GM18909 (cell line): Measurements from ENCODE around the gene DOK4.
"Not testable (repeated sequence)": the region's sequence is repeated elsewhere in the genome, so short reads cannot be mapped to it uniquely, and the experiment has no call there.

Source experiments
- ATAC-seq: cut with Tn5 transposase; IDR thresholded peaks from one replicate; pipeline ENCODE4 v1.9.1; 2021; ENCODE audit warnings: mild to moderate bottlenecking; ENCODE audit not compliant: unreplicated experiment, poor library complexity

Gene DOK4

GRCh38 chr16:57462209-57462977, 23.9 kb downstream of the DOK4 start, which contains the start of gene POLR2C:
Gene POLR2C (plus strand): TSS chr16:57462679. CDS start chr16:57462725, 46 bp downstream.
- peak; percentile 84 for ATAC-seq

GRCh38 chr16:57452021-57452420, 34.3 kb downstream of the DOK4 start:
- ATAC-seq = no peak

DNA sequence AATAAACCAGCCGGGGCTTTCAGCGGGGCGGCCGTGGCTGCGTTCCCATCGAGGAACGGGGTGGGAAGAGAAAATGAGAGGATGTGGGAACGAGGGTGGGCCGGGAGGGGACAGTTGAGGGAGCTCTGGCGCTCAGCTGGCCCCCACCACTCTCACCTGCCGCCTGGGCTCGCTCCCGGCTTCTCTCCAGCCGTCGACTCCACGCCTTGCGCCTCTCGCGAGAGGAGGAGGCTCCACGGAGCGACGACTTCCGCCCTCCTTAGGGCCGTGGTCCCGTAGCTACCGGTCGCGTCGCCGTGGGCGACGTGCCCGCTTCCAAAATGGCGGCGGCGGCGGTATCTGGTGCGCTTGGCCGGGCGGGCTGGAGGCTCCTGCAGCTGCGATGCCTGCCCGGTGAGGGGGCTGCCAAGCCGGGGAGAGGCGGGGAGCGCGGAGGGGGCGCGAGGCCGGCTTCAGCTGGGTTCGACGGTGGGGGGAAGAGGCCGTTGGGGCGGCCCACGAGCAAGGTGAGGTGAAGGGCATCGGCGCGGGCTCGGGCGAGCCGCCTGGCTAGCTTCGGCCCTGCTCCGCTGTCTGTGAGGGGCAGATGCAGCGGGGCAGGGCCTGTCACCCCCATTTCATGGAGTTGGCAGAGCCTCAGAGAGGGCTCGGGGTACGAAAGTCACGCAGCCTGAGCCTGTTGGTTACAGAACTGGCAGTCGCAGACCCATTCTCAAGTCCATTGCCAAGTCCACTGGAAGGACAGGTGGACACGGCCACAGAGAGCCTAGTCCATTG, 38.9 kb downstream of the DOK4 start, which contains the start of the genes CIAPIN1 and COQ9:
CIAPIN1 (minus strand) TSS at position 200 of the 777 bp plus-strand sequence. CDS start 6,457 bp downstream, outside the sequence.
COQ9 (plus strand) TSS at position 294 of the 777 bp plus-strand sequence; CDS start at position 321, 27 bp downstream.
- peak; percentile 98 for ATAC-seq

- ATAC-seq = peak; percentile 42
Observed at GRCh38 chr16:57446531-57447185, 39.6 kb downstream of the DOK4 start.

- ATAC-seq = no peak
Observed at GRCh38 chr16:57445510-57445909, 40.8 kb downstream of the DOK4 start.

- no peak for ATAC-seq
Observed at GRCh38 chr16:57444711-57445110, 41.6 kb downstream of the DOK4 start.

GRCh38 chr16:57440551-57440950, 45.7 kb downstream of the DOK4 start:
- not testable (repeated sequence) for ATAC-seq

DNA sequence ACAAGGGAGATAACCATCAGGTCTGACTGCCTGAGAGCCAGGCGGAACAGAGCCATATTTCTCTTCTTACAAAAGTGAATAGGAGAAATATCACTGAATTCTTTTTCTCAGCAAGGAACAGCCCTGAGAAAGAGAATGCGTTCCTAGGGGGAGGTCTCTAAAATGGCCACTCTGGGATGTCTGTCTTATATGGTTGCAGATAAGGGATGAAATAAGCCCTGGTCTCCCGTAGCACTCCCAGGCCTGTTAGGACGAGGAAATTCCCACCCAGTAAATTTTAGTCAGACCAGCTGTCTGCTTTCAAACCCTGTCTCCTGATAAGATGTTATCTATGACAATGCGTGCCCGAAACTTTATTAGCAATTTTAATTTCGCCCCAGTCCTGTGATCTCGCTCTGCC, 46.3 kb downstream of the DOK4 start:
- not testable (repeated sequence) for ATAC-seq

- no peak for ATAC-seq
Observed at GRCh38 chr16:57435838-57436237, 50.5 kb downstream of the DOK4 start.

DNA sequence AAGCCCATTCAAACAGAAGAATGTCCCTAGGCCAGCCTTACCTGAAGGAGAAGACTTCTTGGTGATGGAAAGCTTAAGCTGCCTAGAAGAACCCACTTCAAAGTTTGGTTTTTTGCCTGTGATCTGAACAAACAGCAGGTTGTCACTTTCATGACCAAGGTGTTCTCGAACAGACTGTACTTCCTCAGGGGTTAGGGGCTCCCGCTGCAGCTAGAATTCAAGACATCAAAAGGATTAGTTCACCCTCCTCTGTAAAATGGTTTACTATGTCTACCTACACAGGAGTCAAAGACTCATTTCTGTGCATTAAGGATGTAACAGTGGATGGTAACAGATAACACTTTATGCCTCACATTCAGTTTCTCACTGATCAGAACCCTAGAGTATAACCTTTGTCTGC, 52.3 kb downstream of the DOK4 start:
- ATAC-seq = no peak

GRCh38 chr16:57432989-57433388, 53.3 kb downstream of the DOK4 start:
- ATAC-seq = no peak

GRCh38 chr16:57432505-57432904, 53.8 kb downstream of the DOK4 start:
- no peak for ATAC-seq

DNA sequence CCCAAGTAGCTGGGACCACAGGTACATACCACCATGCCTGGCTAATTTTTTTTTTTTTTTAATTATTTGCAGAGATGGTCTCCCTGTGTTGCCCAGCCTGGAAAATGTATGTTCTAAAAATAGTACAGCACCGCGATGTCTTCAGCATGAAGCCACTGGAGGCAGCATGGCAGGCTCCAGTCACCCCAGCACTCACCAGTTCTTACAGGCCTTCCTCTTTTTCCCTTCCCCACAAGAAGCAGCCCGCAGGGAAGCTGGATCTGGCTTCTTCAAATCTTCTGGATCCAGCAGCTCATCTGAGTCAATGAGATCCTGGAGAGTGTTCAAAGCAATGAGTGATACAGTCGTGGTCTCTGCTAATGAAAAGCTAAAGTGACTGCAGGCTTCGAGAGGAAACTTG, 55.3 kb downstream of the DOK4 start:
- no peak for ATAC-seq

DNA sequence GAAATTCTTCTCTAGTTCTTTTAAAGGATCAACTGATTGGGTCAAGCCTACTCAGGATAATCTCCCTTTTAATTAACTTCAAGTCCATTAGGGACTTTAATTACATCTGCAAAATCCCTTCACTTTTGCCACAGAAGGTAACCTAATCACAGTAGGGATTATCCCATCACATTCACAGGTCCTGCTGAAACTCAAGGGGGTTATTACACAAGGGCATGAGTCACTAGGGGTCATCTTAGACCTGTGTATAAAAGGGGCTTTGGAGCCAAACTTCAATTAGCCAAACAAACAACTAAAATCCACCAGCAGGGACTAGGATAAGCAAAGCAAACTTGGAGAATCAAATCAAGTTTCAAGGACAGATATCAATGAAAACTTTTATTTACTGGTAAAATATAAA, 58.5 kb downstream of the DOK4 start:
- ATAC-seq = no peak

DNA sequence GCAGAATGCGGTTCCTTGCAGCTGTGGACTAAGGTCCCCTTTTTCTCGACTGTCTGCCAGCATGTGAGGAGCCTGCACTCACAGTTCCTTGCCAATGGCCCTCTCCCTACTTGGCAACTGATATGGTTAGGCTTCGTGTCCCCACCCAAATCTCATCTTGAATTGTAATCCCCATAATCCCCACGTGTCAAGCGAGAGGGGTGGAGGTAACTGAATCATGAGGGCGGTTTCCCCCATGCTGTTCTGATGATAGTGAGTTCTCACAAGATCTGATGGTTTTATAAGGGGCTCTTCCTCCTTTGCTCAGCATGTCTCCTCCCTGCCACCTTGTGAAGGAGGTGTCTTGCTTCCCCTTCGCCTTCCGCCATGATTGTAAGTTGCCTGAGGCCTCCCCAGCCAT, 59.0 kb downstream of the DOK4 start:
- no peak for ATAC-seq

- ATAC-seq = no peak
Observed at GRCh38 chr16:57426356-57426755, 59.9 kb downstream of the DOK4 start.

DNA sequence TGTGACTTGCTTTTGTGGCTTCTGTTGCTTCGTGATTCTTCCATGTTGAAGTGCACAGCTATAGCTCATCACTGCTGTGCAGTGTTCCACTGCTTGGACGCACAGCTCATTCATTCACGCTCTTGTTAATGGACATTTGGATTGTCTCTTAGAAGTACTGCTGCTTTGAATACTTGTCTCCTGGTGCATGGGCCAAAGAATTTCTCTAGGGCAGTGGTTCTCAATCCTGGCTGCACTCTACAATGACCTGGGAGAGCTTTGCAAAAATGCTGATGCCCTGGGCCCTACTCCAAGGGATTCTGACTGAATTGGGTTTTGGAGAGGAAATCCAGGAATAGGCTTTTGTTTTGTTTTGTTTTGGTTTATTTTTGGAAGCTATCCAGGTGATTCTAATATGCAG, 61.7 kb downstream of the DOK4 start:
- ATAC-seq = no peak

GRCh38 chr16:57423152-57423551, 63.1 kb downstream of the DOK4 start:
- ATAC-seq = no peak

DNA sequence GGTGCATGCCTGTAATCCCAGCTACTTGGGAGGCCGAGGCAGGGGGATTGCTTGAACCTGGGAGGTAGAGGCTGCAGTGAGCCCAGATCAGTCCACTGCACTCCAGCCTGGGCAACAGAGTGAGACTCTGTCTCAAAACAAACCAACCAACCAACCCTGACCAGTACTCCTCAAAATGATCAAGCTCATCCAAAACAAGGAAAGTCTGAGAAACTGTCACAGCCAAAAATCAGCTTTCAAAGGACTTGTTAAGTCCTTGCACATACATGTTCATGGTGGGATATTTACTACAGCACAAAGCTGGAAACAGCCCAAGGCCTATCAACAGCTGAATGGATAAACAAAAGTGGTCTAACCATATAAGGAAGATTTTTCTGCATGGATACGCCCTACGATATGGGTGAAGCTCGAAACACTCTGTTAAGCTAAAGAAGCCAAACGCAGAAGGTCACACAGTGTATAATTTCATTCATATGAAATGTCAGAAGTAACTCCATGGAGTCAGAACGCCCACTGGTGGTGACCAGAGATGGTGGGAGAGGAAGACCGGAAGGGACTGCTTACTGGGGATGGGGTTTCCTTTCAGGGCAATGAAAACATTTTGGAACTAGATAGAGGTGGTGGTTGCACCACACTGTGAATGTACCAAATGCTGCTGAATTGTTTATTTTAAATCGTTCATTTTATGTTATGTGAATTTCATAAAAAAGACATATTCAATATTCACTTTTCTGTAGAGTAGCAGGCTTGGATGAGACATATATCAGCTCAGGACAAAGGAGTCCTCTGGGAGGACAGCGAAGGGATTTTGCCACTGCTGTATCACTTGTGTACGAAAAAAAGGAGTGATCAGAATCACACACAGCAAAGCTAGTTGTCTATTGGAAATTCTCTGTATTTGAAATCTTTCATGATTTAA, 64.0 kb downstream of the DOK4 start:
- ATAC-seq = no peak
